Endothelial cell of umbilical vein (primary cell): ENCODE measurements around the gene KCNIP3. TPM values are rescaled to one million over a fixed set of nuclear protein-coding genes. Genes with fewer than 3 reads are reported as not detected.

Source experiments
- BruUV-seq: library from RNA; stranded (reverse); fragments of 400-500 nt; replicated peaks from 2 replicates; lab custom pipeline; 2021; lab: Mats Ljungman, UMichigan
- CTCF ChIA-PET: fragments of 300-600, 350-600 bp; sonication (Branson Sonifier 250); formaldehyde crosslinking; loops from one replicate; lab custom pipeline; 2021; ENCODE audit warnings: antibody characterized with exemption, inconsistent platforms; lab: Charles Lee
- POLR2A ChIA-PET: fragments of 300-600, 350-600 bp; sonication (Branson Sonifier 250); formaldehyde crosslinking; loops from one replicate; lab custom pipeline; 2021; ENCODE audit warnings: antibody characterized with exemption, inconsistent platforms; lab: Charles Lee
- DNase-seq: peaks from one replicate; pipeline ENCODE4 v3.0.0-alpha.2; 2011; ENCODE audit warnings: low read depth, low spot score
- FAIRE-seq: peaks from 2 replicates; lab custom pipeline; 2011; peaks lifted over from hg19 to GRCh38; lab: Jason Lieb, UNC
- H2AFZ ChIP-seq: 2 replicates; pipeline ENCODE4 v1.6.0; 2012; ENCODE audit warnings: low read depth, low read length, control low read depth, inconsistent platforms
- H3K27ac ChIP-seq: 2 replicates; pipeline ENCODE4 v1.5.1; 2011; ENCODE audit warnings: low read depth, mild to moderate bottlenecking, control low read depth, low read length, moderate library complexity; ENCODE audit not compliant: insufficient read depth
- H3K27me3 ChIP-seq, 2 experiments: 2 replicates each; pipeline versions ENCODE4 v1.6.0 to v1.6.1; 2011; ENCODE audit warnings: low read length in 2 of 2, mixed read lengths in 1 of 2; ENCODE audit not compliant: control insufficient read depth in 2 of 2, insufficient read depth in 2 of 2
- H3K36me3 ChIP-seq, 2 experiments: 2 replicates in 1 of 2; 3 replicates in 1 of 2; pipeline ENCODE4 v1.5.1; 2011; ENCODE audit warnings: low read length in 2 of 2, mild to moderate bottlenecking in 1 of 2, moderate library complexity in 1 of 2; ENCODE audit not compliant: control insufficient read depth in 2 of 2, insufficient read depth in 2 of 2; ENCODE audit errors: extremely low read depth in 1 of 2
- H3K4me1 ChIP-seq: 3 replicates; pipeline ENCODE4 v1.5.1; 2011; ENCODE audit warnings: mild to moderate bottlenecking, low read length; ENCODE audit not compliant: control insufficient read depth, insufficient read depth; ENCODE audit errors: extremely low read depth
- H3K4me2 ChIP-seq: 2 replicates; pipeline ENCODE4 v1.6.1; 2011; ENCODE audit warnings: low read length, control low read depth, mixed read lengths; ENCODE audit not compliant: insufficient read depth
- H3K4me3 ChIP-seq, 3 experiments: fragments of 200-600 bp in 1 of 3; sonication (generic), shearing (Covaris generic) in 1 of 3; replicated peaks in 1 of 3; 2 replicates each; pipeline ENCODE4 v1.5.1; 2011 to 2016; ENCODE audit warnings: control low read depth in 3 of 3, low read length in 3 of 3, mild to moderate bottlenecking in 2 of 3, inconsistent platforms in 1 of 3, low read depth in 1 of 3, moderate library complexity in 1 of 3; ENCODE audit not compliant: insufficient read depth in 1 of 3
- H3K79me2 ChIP-seq: 2 replicates; pipeline ENCODE4 v1.6.0; 2012; ENCODE audit warnings: low read length, inconsistent platforms; ENCODE audit not compliant: control insufficient read depth, insufficient read depth
- H3K9ac ChIP-seq: replicated peaks from 2 replicates; pipeline ENCODE3; 2011; ENCODE audit warnings: low read length, control low read depth; ENCODE audit not compliant: insufficient read depth; ENCODE audit errors: extremely low read depth
- H3K9me1 ChIP-seq: replicated peaks from 3 replicates; pipeline ENCODE4 v1.6.0; 2011; ENCODE audit warnings: mild to moderate bottlenecking, low read length; ENCODE audit not compliant: control insufficient read depth, insufficient read depth; ENCODE audit errors: extremely low read depth
- H3K9me3 ChIP-seq: replicated peaks from 2 replicates; pipeline ENCODE4 v1.5.1; 2012; ENCODE audit warnings: low read length, inconsistent platforms; ENCODE audit not compliant: control insufficient read depth, insufficient read depth
- H4K20me1 ChIP-seq: replicated peaks from 2 replicates; pipeline ENCODE3; 2011; ENCODE audit warnings: mild to moderate bottlenecking, low read length; ENCODE audit not compliant: control insufficient read depth, insufficient read depth; ENCODE audit errors: extremely low read depth
- EZH2 ChIP-seq: IDR thresholded peaks from 2 replicates; pipeline ENCODE4 v1.6.1; 2012; ENCODE audit warnings: borderline replicate concordance, low read depth, mild to moderate bottlenecking, moderate library complexity, low read length, inconsistent platforms; ENCODE audit not compliant: severe bottlenecking
- FOS ChIP-seq: IDR thresholded peaks from 2 replicates; pipeline ENCODE4 v1.6.1; 2011; ENCODE audit warnings: mild to moderate bottlenecking, low read length, moderate library complexity, borderline replicate concordance; ENCODE audit not compliant: insufficient read depth
- GATA2 ChIP-seq: IDR thresholded peaks from 2 replicates; pipeline ENCODE4 v1.7.0; 2011; ENCODE audit warnings: low read depth, mild to moderate bottlenecking, moderate library complexity, mixed read lengths, low read length; ENCODE audit not compliant: insufficient read length, insufficient read depth
- JUN ChIP-seq: IDR thresholded peaks from 2 replicates; pipeline ENCODE4 v1.6.1; 2011; ENCODE audit warnings: borderline replicate concordance, low read depth; ENCODE audit not compliant: insufficient read length, insufficient read depth
- MYC ChIP-seq: IDR thresholded peaks from one replicate; pipeline ENCODE4 v1.6.1; 2011; ENCODE audit warnings: mild to moderate bottlenecking, low read depth, low read length
- POLR2A ChIP-seq: IDR thresholded peaks from 2 replicates; pipeline ENCODE4 v1.6.1; 2012; ENCODE audit warnings: low read depth, mild to moderate bottlenecking, control low read depth, low read length
- POLR2AphosphoS5 ChIP-seq: IDR thresholded peaks from 2 replicates; pipeline ENCODE4 v1.6.1; 2012; ENCODE audit warnings: low read depth, mild to moderate bottlenecking, control low read depth, low read length, moderate library complexity; ENCODE audit not compliant: insufficient read depth
- dilution Hi-C: fragments of 300-500 bp; cut with MboI; formaldehyde crosslinking; loops from one replicate; pipeline ENCODE4 v1.15.0; 2019; ENCODE audit warnings: low sequenced_read_pairs; ENCODE audit not compliant: extremely low pct_ligation_motif_present
- intact Hi-C: fragments of 100-400 bp; cut with micrococcal nuclease; formaldehyde crosslinking; loops from one replicate; pipeline ENCODE4 v1.10.0; 2022
- polyA plus RNA-seq, 4 experiments: library from polyadenylated mRNA; depleted of rRNA in 3 of 4; stranded (reverse) in 3 of 4; unstranded in 1 of 4; fragments of >200 nt; gene quantifications; 2 replicates each; pipeline versions ENCODE4 v1.2.1 to v1.2.3, GENCODE V29; 2011 to 2012; ENCODE audit warnings: missing spikeins in 1 of 4
- total RNA-seq: library from RNA; stranded (reverse); gene quantifications from 2 replicates; pipeline ENCODE4 v1.2.3, GENCODE V29; 2021
- TF ChIP-seq, protein P1 (sequence below): IDR thresholded peaks from 2 replicates; pipeline ENCODE4 v1.6.1; 2011; ENCODE audit not compliant: insufficient read depth, insufficient read length
- TF ChIP-seq, protein P2 (sequence below), 2 donors: IDR thresholded peaks; 1 replicate in 1 of 2; 2 replicates in 1 of 2; pipeline ENCODE4 v1.5.1; 2011; ENCODE audit warnings: low read length in 2 of 2, mild to moderate bottlenecking in 2 of 2, moderate library complexity in 2 of 2, control low read depth in 1 of 2, inconsistent platforms in 1 of 2, low read depth in 1 of 2; ENCODE audit not compliant: insufficient read depth in 1 of 2; ENCODE audit errors: extremely low read depth in 1 of 2

Gene KCNIP3
- total and polyA plus RNA-seq, 2 donors (not counting 3 experiments of a cell fraction or from before 2014, with no cell fraction given), result 0.12 to 0.62 TPM

DNA sequence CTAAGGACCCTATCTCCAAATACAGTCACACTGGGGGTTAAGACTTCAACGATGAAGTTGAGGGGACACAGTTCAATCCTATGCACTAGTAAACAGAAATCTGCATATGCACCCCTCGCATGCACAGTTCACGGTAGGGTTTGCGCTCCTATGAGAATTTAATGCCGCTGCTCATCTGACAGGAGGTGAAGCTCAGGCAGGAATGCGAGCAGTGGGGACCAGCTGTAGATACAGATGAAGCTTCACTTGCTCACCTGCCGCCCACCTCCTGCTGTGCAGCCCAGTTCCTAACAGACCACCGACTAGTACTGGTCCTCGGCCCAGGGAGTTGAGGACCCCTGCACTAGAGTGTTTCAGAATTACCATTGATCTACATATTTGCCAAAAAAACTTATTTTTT lies 65.3 kb downstream of the KCNIP3 start:
- DNase-seq, result no peak
- H2AFZ ChIP-seq, result no peak overlapping the region
- POLR2A ChIA-PET, result no interaction called here
- H3K79me2 ChIP-seq, result no peaks in the 10 kb centered on the region
- intact Hi-C loops (no loop called here), dilution Hi-C loops (no loop called here)
- H3K4me2 ChIP-seq, result no peak overlapping the region
- no peaks in the 10 kb centered on the region for H3K9me1 ChIP-seq
- H3K9ac ChIP-seq, result no peak overlapping the region
- no TSS peak for BruUV-seq
- no peaks in the 10 kb centered on the region for H3K4me1 ChIP-seq
- H3K4me3 ChIP-seq, result no peak overlapping the region
- no peaks in the 10 kb centered on the region for H4K20me1 ChIP-seq
- no peaks in the 10 kb centered on the region for H3K9me3 ChIP-seq
- CTCF ChIA-PET, result no interaction called here
- no peaks in the 10 kb centered on the region for H3K36me3 ChIP-seq
- no peak overlapping the region for H3K27ac ChIP-seq
- TF ChIP-seq POLR2AphosphoS5 (no peak), JUN (no peak), MYC (no peak), FOS (no peak), POLR2A (no peak), GATA2 (no peak), EZH2 (no peak)
- TF ChIP-seq, protein P1, sequence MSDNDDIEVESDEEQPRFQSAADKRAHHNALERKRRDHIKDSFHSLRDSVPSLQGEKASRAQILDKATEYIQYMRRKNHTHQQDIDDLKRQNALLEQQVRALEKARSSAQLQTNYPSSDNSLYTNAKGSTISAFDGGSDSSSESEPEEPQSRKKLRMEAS, result no peak
- TF ChIP-seq, protein P2, sequence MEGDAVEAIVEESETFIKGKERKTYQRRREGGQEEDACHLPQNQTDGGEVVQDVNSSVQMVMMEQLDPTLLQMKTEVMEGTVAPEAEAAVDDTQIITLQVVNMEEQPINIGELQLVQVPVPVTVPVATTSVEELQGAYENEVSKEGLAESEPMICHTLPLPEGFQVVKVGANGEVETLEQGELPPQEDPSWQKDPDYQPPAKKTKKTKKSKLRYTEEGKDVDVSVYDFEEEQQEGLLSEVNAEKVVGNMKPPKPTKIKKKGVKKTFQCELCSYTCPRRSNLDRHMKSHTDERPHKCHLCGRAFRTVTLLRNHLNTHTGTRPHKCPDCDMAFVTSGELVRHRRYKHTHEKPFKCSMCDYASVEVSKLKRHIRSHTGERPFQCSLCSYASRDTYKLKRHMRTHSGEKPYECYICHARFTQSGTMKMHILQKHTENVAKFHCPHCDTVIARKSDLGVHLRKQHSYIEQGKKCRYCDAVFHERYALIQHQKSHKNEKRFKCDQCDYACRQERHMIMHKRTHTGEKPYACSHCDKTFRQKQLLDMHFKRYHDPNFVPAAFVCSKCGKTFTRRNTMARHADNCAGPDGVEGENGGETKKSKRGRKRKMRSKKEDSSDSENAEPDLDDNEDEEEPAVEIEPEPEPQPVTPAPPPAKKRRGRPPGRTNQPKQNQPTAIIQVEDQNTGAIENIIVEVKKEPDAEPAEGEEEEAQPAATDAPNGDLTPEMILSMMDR (IDR thresholded peaks at IDR 0.05; ENCODE audit: extremely low read depth in 1 of 2, insufficient read depth in 1 of 2, low read depth in 1 of 2, low read length in 2 of 2), result no peak
- no peak for FAIRE-seq
- H3K27me3 ChIP-seq, result no peaks in the 10 kb centered on the region
